Activated CD4-positive, alpha-beta T cell treated with anti-CD3 and anti-CD28 coated beads, Interleukin-2, amount 50 U/mL, for 1 hour (primary cell): ENCODE results near the gene RAP1A.
"Not testable (repeated sequence)": the region's sequence is repeated elsewhere in the genome, so short reads cannot be mapped to it uniquely, and the experiment has no call there.

Experiments used
- DNase-seq: peaks from one replicate; pipeline ENCODE4 v3.0.0-alpha.2; 2020

The RAP1A gene

DNA sequence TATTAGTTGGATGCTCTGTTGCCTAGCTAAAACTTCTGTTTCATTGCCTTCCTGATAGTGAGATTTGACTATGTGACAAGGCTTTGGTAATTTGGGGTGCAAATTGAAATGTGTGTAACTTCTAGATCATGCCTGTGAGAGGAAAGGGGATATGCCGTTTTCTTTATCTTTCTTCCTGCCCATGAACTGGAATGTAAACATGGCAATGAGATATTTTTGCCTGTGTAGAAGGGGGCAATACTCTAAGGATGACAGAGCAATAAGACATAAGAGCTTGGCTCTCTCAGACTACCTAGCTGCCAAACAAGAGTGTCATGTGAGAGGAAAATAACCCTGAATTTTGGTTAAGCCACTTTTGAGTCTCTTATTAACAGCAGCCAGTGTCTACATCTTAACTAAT, 49.7 kb downstream of the RAP1A start:
- DNase-seq: no peak

DNA sequence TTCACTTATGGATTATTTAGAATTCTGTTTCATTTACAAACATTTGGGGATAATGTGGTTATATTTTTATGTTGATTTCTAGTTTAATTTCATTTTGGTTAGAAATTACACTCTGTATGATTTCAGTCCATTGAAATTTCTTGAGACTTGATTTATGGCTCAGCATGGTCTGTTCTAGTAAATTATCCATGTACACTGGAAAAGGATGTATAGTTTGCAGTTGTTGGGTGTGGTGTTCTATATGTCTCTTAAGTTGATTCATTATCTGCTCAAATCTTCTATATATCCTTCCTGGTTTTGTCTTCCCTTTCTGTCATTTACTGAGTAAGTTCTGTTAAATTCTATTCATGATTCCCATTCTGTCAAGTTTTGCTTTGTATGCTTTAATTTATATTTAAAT, 52.3 kb downstream of the RAP1A start:
- no peak for DNase-seq

DNA sequence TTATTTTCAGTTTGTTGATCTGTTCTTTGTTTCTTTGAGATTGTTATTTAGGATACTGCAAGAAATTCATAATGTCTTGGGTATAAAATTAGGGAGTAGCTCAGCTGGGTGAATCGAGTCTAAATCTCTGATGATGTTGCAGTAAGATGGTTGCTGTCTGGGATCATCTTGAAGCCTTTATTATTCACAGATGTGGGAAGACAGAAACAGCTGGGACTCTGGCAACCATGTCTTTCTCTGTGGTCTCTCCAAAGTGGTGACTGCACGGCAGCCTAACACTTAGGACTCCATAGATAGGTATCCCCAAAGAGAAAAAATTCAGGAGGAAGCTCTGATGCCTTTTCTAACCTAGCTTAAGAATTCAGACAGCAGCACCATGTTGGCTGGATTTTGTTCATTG, 52.7 kb downstream of the RAP1A start:
- no peak for DNase-seq

DNA sequence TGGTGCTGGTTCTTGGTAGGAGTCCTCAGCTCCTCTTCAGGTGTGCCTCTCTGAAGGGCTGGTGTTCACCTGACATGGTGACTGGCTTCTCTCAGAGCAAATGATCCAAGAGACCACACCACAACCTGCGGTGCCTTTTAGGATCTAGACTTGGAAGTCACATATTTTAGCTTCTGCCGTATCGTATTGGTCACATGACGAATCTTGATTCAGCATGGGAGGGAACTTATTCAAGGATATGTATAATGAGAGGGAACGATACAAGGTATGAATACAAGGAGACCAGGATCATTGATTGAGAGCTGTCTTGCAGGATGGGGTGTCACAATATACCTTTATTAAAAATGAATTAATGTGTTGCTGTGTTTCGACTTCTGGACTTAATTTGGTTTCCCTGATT, 58.0 kb downstream of the RAP1A start:
- DNase-seq: no peak

DNA sequence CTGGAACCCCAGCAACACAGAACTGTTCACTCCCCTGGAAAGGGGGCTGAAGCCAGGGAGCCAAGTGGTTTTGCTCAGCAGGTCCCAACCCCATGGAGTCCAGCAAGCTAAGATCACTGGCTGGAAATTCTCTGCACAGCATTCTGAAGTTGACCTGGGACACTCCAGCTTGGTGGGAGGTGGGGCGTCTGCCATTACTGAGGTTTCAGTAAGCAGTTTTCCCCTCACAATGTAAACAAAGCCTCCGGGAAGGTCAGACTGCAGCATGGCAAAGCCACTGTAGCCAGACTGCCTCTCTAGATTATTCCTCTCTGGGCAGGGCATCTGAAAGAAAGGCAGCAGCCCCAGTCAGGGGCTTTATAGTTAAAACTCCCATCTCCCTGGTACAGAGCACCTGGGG, 60.0 kb downstream of the RAP1A start:
- no peak for DNase-seq

DNA sequence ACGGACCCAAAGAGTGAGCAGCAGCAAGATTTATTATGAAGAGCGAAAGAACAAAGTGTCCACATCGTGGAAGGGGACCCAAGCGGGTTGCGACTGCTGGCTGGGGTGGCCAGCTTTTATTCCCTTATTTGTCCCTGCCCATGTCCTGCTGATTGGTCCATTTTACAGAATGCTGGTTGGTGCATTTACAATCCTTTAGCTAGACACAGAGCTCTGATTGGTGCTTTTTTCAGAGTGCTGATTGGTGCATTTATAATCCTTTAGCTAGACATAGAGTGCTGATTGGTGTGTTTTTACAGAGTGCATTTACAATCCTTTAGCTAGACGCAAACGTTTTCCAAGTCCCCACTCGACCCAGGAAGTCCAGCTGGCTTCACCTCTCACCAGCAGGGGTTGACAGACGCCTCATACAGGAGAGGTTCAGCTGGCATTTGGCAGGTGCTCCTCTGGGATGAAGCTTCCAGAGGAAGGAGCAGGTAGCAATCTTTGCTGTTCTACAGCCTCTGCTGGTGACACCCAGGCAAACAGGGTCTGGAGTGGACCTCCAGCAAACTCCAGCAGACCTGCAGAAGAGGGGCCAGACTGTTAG, 60.7 kb downstream of the RAP1A start:
- not testable (repeated sequence) for DNase-seq

DNA sequence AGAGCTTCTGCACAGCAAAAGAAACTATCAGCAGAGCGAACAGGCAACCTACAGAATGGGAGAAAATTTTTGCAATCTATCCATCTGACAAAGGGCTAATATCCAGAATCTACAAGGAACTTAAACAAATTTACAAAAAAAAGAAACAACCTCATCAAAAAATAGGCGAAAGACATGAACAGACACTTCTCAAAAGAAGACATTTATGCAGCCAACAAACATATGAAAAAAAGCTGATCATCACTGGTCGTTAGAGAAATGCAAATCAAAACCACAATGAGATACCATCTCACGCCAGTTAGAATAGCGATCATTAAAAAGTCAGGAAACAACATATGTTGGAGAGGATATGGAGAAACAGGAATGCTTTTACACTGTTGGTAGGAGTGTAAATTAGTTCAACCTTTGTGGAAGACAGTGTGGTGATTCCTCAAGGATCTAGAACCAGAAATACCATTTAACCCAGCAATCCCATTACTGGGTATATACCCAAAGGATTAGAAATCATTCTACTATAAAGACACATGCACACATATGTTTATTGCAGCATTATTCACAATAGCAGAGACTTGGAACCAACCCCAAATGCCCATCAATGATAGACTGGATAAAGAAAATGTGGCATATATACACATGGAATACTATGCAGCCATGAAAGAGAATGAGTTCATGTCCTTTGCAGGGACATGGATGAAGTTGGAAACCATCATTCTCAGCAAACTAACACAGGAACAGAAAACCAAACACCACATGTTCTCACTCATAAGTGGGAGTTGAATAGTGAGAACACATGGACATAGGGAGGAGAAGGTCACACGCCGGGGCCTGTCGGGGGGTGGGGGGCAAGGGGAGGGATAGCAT, 65.9 kb downstream of the RAP1A start:
- DNase-seq: not testable (repeated sequence)

DNA sequence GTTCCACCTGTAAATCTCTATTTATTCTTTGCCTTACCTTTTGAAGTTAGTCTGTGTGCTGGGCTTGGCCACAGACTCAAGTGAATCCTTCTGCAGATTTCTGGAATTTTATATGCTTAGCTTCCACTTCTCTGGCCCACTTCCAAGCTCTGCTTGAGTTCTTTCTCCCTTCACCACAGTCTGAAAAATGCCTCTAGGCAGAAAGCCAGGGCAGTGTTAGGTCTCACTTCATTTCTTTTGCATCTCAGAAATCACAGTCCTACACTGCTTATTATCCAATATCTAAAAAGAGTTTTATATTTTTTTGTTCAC, 70.7 kb downstream of the RAP1A start:
- DNase-seq: no peak

DNA sequence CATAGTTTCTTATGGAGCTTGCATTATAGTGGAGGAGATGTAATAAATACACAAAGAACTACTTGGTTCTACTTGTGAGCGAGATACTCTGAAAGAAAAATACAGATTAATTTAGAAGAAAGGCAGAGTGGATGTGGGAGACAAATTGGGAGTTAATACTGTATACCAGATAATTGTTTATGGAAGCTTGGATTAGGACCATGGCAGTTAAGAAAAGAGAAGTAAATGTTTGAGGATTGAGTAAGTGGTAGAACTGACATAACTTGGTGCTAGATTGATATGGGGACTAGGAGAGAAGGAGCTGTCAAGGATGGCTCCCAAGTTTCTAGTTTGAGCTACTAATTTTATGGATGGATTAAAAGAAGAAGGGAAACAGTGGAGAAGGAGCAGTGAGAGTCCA, 72.3 kb downstream of the RAP1A start:
- DNase-seq: no peak

DNA sequence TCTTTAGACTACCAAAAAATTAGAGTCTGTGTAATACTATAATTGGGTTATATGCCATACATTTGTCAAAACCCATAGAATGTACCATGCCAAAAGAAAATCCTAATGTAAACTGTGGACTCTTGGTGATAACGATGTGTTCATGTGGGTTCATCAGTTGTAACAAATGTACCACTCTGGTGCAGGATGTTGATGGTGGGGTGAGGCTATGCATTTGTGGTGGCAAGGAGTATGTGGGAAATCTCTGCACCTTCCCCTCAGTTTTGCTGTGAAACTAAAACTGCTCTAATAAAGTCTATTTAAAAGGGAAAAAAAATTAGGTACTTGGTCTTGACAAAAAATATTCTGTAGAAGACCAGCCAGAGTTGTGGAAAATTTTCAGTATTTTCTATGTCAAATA, 76.2 kb downstream of the RAP1A start:
- no peak for DNase-seq

DNA sequence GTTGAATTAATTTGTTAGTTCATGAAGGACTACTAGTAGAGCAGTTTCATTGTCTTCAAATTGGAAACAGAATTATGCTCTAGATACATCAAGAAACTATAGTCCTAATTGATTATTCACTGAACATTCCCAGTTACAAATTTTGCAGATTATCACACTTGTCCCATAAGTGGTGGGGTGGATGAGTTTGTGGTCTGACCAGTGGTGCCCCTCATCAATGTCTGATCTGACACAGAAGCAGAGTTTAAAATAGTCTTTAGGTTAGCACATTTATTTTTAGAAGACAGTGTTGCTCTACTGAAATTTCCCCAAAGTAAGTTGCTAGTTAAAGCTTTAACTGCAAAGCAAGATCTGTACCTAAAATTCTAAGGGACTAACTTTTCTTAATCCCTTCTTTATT, 76.7 kb downstream of the RAP1A start:
- no peak for DNase-seq

DNA sequence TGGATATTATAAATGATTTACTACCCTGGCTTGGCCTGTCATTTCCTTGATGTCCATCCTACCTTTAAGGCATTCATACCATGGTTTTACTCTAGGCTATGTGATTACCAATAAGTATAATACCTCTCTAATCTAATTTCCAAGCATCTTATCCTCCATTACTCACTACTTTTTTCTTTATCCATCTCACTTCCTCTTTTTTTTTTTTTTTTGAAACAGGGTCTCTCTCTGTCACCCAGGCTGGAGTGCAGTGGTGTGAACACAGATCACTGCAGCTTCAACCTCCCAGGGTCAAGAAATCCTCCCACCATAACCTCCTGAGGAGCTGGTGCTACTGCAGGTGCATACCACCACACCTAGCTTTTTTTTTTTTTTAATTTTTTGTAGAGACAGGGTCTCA, 79.7 kb downstream of the RAP1A start:
- no peak for DNase-seq

DNA sequence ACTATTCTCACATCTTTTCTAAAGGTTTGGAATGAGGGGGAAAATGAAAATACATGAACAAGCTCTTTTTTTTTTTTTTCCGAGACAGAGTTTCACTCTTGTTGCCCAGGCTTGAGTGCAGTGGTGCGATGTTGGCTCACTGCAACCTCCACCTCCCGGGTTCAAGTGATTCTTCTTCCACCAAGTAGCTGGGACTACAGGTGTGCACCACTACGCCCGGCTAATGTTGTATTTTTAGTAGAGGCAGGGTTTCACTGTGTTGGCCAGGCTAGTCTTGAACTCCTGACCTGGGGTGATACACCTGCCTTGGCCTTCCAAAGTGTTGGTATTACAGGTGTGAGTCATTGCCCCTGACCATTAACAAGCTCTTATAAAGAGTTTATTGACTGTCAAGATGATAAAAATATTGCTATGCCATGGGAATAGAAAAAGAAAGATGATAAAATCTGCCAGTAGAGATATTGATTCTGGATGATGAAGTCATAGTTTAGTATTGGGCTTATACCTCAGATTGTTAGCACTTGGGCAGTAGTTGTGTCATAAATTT, 83.0 kb downstream of the RAP1A start:
- no peak for DNase-seq

DNA sequence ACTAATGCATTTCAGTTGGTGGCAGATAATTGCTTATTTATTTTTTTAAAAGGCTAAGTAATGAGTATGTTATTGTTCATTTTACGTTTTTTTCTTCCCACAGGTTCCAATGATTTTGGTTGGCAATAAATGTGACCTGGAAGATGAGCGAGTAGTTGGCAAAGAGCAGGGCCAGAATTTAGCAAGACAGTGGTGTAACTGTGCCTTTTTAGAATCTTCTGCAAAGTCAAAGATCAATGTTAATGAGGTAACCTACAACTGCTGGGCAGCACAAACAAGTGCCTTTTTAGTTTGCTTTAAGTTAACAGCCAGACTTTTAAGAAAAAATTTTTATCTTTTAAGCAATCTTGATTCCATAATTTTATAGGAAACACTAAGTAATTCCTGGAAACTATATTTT, 84.7 kb downstream of the RAP1A start:
- DNase-seq: no peak

DNA sequence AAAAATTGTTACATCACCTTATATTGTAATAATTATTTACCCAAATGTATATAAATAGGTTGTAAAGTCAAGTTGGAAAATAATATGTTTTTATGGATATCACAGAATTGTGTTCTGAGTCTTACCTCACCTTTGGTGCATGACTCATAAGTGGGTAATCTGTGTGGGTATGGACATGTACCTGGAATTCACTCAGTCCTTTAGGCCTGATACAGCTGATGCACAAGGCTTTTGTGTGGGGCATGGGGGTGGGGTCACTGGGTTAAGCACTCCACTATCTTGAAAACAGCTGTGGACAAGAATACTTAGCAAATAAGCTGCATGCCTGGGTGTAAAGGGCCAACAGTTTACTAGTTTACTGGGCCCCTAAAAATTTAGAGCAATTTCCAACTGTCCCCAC, 85.2 kb downstream of the RAP1A start:
- DNase-seq: no peak

DNA sequence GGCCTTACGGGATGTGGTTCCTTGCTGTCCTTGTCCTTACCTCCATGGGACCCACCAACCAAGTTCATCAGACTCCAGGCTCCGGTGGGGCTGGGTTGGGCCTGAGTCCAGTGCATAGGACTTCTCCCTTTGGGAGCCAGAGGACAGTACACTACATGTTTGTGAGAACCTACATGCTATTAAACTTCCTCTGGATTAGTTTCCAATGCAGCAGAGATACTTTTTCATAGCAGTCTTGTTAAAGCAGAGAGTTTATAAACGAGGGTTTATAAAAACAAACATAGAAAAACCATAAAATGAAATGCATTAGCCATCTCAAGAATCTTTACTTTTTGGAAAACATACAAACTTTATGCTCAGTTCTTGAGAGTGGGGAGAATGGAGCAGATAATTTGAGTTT, 86.3 kb downstream of the RAP1A start:
- no peak for DNase-seq

DNA sequence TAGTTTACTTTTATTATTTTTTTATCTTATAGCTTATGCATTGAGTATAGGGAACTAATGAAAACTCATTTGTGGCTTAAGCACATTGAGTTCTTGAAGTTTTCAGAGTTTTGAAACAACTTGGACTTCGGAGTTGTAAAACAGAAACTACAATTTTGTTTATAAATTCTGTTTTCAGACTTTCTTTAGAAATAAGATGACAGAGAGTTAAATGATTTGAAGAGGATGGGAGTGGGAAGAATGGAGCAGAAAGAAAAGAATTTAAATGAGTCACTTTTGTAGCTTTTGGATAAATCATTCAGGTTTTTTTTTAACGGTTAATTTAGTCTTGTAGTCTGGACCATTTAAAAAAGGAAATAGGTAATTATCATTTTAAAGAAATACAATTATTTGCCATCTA, 87.3 kb downstream of the RAP1A start:
- DNase-seq: no peak

DNA sequence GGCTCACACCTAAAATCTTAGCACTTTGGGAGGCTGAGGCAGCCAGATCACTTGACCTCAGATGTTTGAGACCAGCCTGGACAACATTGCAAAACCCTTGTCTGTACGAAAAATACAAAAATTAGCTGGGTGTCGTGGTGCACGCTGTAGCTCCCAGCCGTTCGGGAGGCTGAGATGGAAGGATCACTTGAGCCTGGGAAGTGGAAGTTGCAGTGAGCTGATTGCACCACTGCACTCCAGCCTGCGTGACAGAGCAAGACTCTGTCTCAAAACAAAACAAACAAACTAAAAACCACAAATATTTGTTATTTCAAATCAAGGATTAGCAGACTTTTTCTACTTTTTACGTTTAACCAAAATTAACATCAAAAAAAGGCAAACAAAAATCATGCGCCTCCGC, 88.3 kb downstream of the RAP1A start:
- no peak for DNase-seq

DNA sequence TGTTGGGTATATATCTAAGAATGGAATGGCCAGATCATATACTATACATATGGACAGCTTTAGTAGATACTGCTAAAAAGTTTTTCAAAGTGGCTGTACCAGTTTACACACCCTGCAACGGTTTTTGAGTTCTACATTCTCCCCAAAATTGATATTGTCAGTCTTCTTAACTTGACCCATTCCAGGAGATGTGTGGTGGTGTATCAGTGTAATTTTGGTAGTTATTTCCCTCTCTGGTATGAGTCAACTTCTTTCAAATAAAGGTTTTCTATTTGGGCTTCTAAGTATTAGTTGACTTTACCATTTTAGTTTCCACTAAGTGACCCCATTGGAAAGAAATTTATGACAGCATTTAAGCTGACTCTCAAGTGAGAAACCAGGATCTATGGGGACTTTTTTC, 90.4 kb downstream of the RAP1A start:
- DNase-seq: no peak

DNA sequence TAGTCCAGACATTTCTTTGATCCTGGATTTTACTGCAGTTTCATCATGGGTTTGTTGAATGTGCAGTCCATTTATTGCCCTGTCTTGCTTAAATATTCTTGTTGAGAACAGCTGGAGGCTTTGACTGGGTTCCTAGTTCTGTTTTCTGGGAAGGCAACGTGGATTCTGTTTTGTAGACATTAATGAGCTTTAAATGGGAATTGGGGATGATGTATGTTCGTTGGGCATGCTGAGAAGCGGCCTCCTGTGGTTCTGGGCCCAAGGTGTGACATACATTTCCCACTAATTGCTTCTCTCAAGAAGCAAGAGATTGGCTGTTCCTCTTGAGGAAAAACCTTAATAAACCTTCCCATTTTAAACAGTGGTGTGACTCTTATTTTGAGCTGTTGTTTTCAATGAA, 96.7 kb downstream of the RAP1A start:
- DNase-seq: no peak

DNA sequence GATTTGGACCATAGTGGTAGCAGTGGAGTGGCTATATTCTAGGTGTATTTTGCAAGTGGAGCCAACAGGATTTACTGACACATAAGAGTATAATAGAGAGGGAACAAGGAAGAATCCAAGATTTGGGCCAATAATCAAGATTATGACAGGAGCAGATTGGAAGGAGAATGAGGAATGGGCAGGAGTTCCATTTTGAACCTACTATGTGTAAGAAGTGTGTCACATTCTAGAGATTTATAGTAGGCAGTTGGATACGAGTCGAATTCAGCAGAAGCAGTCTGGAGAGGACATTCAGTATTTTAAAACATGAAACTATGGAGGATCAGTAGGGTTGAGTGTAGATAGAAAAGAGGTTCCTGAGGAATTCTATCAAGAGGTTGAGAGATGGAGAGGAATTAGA, 97.9 kb downstream of the RAP1A start:
- DNase-seq: no peak

DNA sequence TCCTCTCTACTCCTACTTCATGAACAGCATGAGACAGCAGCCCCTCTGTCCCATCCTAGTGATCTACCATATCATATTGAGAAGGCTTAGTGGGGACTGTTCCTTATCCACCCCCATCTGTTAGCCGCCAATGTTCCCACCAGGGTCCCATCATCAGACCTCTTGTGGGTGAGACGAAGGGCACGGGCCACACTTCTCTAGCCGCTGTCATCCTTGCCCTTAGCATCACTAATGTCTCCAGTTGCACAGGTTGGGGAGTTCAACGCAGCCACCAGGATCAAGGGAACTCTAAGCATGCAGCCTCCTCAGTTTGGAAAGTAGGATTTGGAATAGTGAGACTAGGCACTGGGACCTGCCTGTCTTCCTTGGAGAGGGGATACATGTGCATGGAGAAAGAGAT, 99.5 kb downstream of the RAP1A start:
- no peak for DNase-seq

DNA sequence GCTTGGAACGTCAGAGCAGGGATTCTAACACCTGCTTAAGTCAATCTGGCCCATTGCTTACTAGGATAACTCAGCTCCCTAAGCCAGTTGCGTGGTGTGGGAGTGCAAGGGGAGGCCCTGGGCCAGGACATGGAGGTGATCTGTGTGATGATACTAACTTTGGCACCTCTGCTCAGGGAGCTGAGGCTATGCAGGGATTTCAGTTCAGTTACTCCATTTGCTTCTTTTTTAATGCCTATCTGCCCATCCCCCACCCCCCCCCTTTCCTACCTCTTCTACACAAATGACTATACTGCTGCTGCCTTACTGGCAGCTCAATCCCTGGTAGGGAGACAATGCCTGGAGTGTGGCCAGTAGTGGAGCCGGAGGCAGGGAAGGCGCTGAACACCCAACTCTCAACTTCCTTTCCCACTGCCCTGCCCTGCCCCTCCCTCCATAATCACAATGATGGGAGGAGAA, 100.1 kb downstream of the RAP1A start:
- DNase-seq: no peak

DNA sequence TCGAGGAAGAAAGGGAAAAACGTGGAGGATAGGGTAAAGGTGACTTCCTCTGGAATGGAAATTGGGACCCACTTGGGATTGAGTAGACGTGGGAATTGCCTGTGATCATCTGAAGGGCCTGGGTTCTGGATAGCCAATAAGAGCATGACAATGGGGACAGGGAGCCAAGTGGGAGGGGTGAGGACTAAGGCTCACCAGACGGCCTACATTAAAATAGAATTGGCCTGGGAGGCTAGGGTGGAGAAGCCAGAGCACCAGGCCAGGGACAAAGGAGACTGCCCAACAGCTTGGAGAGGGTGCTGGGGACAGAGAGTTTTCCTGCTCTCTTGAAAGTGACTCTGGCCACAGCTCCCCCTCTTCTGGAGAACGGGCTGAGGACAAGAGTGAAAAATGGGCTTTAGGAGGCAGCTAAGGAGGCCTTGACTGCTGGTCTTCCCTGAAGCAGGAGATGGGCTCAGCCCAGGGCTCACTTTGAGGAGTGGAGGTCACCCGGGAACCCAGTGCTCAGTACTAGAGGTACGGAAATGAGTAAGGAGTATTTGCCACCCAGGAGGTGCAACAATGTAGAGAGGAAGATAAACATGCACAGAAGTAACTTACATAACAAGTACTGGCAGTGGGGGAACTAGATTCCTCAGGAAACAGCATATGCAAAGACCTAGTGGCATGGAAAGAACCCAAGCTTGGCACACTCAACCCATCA, 100.8 kb downstream of the RAP1A start:
- DNase-seq: no peak
